HG02885 (cell line): Measurements from ENCODE around the gene RPRD1A.
"Not testable (repeated sequence)": the region's sequence is repeated elsewhere in the genome, so short reads cannot be mapped to it uniquely, and the experiment has no call there.

Experiments used
- ATAC-seq: cut with Tn5 transposase; IDR thresholded peaks from one replicate; pipeline ENCODE4 v1.9.1; 2021; ENCODE audit warnings: mild to moderate bottlenecking; ENCODE audit not compliant: unreplicated experiment, poor library complexity

Gene RPRD1A

GRCh38 chr18:36034299-36034895, 33.0 kb downstream of the RPRD1A start:
- peak; percentile 49 for ATAC-seq

- no peak for ATAC-seq
These were observed 35.5 kb downstream of the RPRD1A start for GRCh38 chr18:36031903-36032302.

- ATAC-seq, result no peak
These were observed 36.0 kb downstream of the RPRD1A start for GRCh38 chr18:36031407-36031806.

- no peak for ATAC-seq
These were observed 38.5 kb downstream of the RPRD1A start for GRCh38 chr18:36028859-36029258.

GRCh38 chr18:36025025-36025424, 42.3 kb downstream of the RPRD1A start:
- no peak for ATAC-seq

GRCh38 chr18:36024241-36024640, 43.1 kb downstream of the RPRD1A start:
- not testable (repeated sequence) for ATAC-seq

GRCh38 chr18:36023336-36023735, 44.0 kb downstream of the RPRD1A start:
- ATAC-seq, result no peak

GRCh38 chr18:36020174-36020711, 47.1 kb downstream of the RPRD1A start:
- no peak for ATAC-seq

- no peak for ATAC-seq
These were observed 50.1 kb downstream of the RPRD1A start for GRCh38 chr18:36017232-36017631.

GRCh38 chr18:36015629-36016028, 51.7 kb downstream of the RPRD1A start:
- ATAC-seq, result peak; percentile 96

GRCh38 chr18:36012891-36013290, 54.5 kb downstream of the RPRD1A start:
- ATAC-seq, result no peak

GRCh38 chr18:36009214-36009613, 58.1 kb downstream of the RPRD1A start:
- no peak for ATAC-seq

GRCh38 chr18:36006997-36007396, 60.4 kb downstream of the RPRD1A start:
- no peak for ATAC-seq

GRCh38 chr18:35999925-36000324, 67.4 kb downstream of the RPRD1A start:
- no peak for ATAC-seq

- no peak for ATAC-seq
These were observed 68.4 kb downstream of the RPRD1A start for GRCh38 chr18:35998967-35999366.

GRCh38 chr18:35993013-35993412, 74.3 kb downstream of the RPRD1A start:
- ATAC-seq, result no peak

- ATAC-seq, result no peak
These were observed 75.7 kb downstream of the RPRD1A start for GRCh38 chr18:35991696-35992095.

GRCh38 chr18:35983818-35984217, 83.5 kb downstream of the RPRD1A start:
- ATAC-seq, result no peak

- no peak for ATAC-seq
These were observed 84.2 kb downstream of the RPRD1A start for GRCh38 chr18:35983147-35983546.

- no peak for ATAC-seq
These were observed 84.8 kb downstream of the RPRD1A start for GRCh38 chr18:35982409-35983114.

GRCh38 chr18:35979112-35979511, 88.2 kb downstream of the RPRD1A start:
- no peak for ATAC-seq

GRCh38 chr18:35974181-35974580, 93.2 kb downstream of the RPRD1A start:
- no peak for ATAC-seq
